ENCODE measurements around the gene CD84.
"Not testable (repeated sequence)": the region's sequence is repeated elsewhere in the genome, so short reads cannot be mapped to it uniquely, and the experiment has no call there.

The CD84 gene

DNA sequence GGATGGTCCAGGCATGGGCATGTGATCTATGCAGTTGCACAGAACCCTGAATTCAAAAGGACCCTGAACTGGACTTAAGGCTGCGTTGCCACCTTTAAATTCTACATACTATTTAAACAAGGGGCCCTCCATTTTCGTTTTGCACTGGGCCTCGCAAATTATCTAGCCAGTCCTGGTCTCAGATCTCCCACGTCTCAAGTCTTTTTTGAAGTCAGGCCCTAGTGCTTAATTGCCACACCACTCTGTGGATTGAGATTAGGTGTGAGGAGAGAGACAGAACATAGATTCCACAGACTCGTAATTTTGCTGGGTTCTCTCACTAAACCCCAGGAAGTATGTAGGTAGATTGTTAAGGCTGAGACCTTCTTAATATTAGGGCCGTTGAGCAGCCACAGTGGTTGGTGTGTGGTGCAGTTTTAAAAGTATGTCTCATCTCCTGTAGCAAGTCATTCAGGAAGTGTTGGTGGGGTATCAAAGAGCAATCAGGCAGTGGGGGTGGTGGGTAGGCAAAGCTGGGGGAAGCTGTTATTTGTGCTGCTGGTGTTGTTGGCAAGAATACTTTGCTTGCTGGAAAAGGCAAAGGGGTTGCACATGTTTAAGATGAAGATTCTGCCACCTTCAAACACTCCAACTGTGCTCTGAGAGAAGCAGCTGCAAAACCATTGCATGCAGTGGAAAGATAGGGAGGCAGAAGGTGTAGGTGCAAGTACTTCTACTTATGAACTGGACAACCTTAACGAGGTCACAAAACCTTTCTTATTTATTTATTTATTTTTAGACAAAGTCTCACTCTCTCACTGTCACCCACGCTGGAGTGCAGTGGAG, 11.2 kb downstream of the CD84 start:
- DNase-seq = no peak

DNA sequence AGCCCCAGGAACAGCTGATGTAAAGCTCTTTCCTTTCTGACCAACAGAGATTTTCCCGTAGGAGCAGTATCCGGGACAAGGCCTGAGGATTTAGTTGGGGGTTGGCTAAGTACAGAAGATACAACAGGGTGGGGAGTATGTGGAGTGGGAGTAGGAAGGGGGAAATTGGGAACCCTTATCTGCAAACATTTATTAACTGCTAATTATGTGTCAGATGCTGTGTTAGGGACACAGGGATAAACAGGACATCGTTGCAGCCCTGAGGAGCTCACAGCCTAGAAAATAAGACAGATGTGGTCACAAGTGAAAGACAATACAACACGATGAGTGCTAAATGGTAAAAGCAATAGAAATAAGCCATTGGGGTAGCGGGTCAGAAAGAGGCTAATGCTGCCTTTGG, 12.0 kb downstream of the CD84 start:
- no peak for DNase-seq

DNA sequence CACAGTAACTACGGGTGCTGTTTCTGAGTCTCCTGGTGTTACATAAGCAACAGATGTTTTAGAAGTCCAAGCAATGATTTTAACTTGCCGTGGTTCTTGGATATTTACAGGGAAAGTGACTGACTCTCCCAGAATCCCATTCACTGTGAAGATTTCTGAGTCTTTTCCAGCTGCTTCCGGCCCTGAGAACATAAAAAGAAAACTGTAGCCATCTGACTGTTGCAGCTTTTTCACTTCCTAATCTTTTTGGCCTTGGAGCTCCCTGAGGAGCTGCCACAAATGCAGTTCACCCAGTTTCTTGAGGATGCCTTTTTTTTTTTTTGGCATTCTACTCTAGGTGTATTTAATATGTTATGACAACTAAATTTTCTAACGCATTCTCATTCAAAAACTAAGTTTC, 13.7 kb downstream of the CD84 start:
- no peak for DNase-seq

DNA sequence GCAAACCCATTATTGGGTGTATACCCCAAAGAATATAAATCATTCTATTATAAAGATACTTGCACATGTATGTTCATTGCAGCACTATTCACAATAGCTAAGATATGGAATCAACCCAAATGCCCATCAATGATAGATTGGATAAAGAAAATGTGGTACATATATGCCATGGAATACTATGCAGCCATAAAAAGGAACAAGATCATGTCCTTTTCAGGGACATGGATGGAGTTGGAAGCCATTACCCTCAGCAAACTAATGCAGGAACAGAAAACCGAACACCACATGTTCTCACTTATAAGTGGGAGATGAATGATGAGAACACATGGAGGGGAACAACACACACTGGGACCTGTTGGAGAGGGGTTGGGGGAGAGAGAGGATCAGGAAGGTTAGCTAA, 16.1 kb downstream of the CD84 start:
- DNase-seq = not testable (repeated sequence)

DNA sequence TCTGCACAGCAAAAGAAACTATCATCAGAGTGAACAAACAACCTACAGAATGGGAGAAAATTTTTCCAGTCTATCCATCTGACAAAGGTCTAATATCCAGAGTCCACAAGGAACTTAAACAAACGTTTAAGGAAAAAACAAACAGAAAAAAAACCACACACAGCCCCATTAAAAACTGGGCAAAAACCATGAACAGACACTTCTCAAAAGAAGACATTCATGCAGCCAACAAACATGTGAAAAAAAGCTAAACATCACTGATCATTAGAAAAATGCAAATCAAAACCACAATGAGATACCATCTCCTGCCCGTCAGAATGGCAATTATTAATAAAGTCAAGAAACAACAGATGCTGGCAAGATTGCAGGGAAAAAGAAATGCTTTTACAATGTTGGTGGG, 16.6 kb downstream of the CD84 start:
- DNase-seq = not testable (repeated sequence)

DNA sequence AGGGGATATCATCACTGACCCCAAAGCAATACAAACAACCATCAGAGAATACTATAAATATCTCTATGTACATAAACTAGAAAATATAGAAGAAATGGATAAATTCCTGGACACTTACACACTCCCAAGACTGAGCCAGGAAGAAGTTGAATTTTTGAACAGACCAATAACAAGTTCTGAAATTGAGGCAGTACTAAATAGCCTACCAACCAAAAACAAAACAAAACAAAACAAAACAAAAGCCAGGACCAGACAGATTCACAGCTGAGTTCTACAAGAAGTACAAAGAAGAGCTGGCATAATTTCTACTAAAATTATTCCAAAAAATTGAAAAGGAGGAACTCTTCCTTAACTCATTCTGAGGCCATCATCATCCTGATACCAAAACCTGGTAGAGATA, 18.5 kb downstream of the CD84 start:
- DNase-seq = no peak

DNA sequence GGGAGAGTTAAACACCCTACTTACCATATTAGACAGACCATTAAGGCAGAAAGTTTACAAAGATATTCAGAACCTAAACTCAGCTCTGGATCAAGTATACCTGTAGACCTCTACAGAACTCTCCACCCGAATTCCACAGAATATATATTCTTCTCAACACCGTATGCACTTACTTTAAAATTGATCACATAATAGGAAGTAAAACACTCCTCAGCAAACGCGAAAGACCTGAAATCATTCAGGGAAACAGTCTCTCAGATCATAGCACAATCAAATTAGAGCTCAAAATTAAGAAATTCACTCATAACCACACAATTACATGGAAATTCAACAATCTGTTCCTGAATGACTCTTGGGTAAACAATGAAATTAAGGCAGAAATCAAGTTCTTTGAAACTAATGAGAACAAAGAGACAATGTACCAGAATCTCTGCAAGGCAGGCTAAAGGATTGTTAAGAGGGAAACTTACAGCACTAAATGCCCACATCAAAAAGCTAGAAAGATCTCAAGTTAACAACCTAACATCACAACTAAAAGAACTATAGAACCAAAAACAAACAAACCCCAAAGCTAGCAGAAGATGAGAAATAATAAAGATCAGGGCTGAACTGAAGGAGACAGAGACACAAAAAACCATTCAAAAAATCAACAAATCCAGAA, 19.1 kb downstream of the CD84 start:
- no peak for DNase-seq

DNA sequence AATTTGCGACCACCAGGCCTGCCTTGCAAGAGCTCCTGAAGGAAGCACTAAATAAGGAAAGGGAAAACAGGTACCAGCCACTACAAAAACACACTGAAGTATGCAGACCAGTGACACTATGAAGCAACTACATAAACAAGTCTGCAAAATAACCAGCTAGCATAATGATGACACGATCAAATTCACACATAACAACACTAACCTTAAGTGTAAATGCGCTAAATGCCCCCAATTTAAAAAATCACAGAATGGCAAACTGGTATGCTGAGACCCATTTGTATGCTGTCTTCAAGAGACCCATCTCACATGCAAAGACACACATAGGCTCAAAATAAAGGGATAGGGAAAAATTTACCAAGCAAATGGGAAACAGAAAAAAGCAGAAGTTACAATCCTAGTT, 19.9 kb downstream of the CD84 start:
- DNase-seq = not testable (repeated sequence)

DNA sequence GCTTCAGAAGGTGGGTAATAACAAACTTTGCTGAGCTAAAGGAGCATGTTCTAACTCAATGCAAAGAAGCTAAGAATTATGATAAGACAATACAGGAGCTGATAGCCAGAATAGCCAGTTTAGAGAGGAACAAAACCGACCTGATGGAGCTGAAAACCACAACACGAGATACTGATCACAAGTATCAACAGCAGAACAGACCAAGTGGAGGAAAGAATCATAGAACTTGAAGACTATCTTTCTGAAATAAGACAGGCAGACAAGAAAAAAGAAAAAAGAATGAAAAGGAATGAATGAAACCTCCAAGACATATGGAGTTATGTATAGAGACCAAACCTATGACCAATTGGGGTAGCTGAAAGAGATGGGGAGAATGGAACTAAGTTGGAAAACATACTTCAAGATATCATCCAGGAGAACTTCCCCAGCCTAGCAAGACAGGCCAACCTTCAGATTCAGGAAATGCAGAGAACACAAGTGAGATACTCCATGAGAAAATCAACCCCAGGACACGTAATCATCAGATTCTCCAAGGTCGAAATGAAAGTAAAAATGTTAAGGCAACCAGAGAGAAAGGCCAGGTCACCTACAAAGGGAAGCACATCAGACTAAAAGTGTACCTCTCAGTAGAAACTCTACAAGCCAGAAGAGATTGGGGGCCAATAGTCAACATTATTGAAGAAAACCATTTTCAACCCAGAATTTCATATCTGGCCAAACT, 20.5 kb downstream of the CD84 start:
- DNase-seq = no peak

DNA sequence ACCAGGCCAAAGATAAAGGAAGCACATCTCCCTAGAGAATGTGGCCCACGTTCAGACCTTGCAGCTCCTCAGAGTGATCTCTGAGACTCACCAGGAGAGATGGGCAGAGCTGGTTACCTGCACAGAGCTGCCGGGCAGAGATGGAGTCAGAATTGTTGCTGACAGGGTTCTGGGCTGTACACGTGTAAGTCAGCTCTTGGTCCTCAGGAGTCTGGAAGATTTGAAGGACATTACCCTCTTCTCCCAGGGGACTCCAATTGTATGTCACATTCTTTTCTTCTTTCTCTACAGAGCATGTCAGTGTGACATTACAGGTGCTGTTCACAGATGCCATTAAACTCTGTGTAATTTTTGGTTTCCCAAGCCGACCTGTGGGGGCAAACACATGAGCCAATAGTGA, 25.5 kb downstream of the CD84 start:
- DNase-seq = no peak

DNA sequence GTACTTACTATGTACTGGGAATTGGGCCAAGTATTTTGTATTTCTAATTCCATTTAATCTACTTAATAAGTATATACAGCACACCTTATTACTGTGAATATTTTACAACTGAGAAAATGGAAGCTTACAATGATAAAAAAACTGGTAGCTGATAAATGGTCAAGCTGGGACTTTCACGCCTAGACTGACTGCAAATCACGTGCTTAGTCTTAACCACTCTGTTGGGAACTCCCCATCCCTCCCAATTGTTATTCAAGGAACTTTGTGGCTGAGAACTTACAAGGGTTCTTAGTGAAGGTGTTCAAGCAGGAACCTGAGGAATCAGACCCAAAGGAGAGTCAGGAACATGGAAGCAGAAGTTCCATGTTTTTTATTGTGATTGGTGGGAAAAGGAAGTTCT, 26.9 kb downstream of the CD84 start:
- DNase-seq = no peak

DNA sequence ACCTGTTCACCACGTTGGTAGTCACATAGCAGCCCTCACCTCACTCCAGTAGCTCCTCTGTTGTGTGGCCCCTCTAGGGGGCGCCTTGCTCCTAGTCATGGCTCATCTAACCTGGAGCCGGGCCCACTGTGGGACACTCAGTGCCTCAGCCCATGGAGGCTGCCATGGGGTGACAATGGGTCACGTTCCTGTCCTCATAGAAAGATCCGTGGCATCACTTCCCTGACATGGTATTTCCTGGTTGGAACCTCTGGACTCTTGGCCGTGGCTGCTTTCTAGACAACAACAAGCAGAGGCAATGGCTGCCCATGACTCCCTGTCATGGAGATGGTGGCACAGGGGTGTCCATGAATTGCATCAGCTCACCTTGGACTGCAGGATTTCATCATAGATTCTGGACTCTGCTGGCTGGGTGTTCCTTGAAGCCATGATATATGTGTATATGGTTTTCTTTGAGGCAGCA, 28.7 kb downstream of the CD84 start:
- DNase-seq = no peak

DNA sequence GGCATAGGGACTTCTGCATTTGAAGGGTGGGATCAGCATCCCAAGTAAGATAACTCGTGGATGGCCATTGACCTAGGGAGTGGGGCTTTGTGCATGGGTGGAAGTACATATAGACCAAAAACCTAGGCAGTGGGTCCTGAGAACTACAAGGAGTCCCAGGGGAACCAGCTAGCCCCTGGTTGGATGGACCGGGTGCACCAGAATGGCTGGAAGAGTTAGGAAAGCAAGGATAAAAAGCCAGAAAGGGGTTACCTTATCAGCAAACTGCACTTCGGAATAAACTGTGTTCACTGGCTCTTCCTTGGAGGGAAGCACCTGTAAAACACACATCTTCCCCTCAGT, 29.7 kb downstream of the CD84 start:
- DNase-seq = no peak

DNA sequence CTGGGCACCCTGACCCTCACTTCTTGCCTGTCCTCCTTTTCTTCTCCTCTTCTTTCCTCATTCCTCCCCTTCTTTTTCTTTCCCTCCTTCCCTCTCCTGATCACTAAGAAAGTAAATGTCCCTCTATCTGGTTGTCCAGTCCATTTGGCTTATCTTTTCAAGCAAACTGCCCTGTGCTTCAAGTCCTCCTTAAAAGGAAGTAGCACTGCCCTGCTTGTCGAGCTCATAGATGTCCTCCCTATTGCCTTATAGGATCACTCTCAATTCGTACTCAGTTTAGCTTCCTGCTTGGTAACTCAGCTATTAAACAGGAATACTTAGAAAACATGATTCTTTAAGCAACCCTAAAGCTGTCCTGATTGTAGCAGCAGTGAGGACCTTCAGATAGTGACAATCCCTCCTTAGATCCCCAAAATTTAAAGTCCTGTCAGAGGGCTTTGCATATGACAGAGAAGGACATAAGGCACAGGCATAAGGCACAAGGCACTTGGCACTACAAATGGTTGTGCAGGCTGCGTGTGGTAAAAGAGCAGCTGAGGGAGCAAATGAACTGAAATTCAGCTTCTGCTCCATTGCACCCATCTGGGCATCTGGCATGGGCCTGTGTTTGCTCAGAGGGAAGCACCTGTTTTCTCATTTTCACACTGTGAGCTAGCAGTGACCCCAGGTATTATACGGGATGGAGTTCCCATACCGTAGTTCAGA, 30.2 kb downstream of the CD84 start:
- no peak for DNase-seq

DNA sequence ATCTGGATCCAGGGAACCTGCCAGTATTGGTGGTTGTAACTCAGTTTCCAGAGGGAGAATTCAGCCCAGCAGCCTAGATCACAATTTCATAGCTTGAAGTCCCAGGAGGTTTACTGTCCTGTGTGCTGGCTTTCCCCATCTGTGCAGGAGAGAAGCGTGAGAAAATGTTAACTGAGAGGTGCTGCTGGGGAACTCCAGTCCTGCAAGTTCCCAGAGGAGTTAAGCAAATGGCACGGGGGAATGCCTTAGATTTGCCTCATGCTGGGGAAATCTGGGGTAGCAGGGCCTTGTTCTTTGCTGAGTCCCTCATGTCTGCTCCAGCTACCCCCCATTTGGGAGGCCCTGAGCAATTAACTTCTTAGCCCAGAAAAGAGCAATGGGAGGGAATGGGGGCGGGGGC, 31.1 kb downstream of the CD84 start:
- DNase-seq = no peak

DNA sequence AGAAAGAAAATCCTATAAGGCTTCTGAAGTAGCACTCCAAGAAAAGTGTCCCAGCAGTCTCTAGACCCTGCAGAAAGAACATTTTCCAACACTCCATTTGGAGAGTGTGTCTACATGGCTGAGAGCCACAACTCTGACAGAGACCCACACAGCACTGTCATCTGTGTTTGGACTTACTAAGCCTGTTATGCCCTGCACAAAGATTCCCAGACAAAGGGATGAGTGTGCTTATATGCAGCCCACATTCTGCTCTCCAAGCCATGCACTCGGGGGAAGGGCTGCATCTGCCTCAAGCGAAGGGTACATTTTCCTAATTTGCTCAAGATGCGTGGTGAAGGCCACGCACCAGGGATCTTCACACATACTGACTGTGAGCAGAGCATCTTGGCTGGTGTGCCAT, 31.9 kb downstream of the CD84 start:
- no peak for DNase-seq

DNA sequence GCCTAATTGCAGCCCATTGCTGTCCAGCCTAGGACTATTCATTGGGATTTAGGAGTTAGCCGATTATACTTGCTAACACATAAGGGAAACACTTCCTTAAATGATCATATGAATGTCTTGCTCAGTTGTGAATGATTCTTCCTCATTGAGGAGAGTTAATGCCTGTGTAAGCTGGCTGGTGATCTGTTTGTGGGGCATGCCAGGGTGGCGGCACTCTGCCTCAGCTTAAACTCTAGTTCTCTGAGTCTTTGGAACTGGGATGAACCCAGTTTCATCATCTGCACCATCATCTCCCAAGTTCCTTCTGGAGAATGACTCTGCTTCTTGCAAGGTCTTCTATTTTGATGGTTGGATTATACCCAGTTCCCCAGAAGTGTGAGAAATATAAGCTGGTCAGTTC, 32.4 kb downstream of the CD84 start:
- DNase-seq = no peak

DNA sequence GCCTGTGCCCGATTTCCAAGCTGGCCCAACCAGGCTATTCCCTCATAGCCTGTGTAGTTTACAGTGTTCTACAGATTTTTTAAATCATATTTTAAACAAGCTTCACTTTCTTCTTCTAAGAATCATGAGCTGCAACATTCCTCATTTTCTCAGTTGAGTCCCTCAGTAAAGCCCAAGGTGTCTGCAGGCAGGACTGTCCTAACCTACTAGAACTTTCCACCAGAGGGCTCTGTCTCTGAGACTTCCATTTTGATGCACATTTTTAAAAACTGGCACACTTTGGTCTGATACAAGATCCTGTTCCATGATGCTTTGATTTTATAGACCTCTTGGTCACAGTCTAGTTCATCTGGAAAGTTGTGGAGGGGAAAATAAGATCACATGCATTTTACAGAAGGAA, 34.6 kb downstream of the CD84 start:
- no peak for DNase-seq

DNA sequence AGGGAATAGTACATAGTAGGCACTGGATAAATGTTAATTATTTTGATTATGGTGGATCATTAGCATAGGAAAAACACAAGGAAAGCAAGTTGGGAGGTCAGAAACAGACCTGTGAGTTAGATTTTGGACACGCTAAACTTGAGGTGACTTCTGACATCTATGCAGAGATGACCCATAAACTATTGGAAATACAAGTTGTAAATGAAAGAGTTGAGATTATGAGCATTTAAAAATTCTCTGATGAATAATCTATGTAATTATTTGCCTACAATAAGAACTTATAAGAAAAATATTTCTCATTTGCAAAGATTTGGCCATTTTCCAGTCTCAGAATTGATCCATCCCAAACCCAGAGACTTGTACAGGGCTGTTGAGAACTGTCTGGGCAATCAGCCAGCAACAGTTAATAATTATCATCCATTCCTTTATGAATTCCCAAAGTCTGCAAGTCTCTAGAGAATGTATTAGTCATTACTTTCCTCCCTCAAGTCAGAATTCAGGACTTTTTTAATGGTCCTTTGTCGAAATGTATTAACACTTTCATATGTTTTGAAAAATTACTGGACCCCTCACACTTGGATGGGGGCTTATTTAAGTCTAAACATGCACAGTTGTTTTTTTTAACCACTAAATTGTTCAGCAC, 36.9 kb downstream of the CD84 start:
- no peak for DNase-seq

DNA sequence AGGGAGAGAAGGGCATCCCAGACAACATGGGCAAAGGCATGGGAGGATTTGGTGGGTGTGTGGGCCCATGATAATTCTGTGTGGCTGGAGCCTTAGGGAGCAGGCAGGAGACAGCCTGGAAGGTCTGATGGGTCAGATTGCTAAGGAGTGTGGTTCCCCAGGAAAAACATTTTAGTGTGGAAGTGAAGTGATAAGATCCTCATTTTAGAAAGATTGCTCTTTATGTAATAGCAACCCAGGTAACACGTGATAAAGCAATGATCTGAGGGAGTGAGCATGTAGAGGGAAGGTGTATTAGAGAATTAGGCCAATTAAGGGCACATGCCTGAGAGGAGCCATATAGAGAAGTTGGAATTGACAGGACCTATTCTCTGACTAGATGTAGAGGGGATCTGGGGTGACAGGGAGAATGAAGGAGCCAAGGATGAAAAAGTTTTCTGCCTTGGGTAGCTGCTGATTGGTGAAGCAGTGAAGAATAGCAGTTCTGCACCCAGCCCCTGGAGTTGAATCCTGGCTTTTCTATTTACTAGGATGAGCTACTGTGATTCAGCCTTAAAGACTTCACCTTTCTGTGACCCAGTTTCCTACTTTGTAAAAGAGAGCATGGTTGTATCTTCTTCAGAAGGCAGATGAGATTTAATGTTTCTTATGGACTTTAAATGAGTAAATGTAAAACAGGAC, 37.5 kb downstream of the CD84 start:
- no peak for DNase-seq

DNA sequence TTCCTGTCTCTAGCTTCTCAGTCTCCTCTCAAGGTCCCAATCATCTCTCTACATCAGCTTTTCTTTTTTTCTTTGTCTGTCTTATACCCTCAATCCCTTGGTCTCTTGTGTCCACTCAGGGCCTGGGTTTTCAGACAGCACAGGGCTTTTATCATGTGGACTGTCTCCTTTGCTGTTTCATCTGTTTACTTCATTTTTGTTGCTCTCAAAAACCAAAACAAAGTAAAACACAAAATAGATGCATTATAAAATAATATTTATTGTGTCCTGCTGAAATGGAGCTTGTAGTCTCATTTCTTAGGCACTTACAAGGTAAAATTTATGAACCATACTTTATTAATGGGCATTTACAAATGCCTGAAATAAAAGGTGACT, 38.5 kb downstream of the CD84 start:
- DNase-seq = no peak
